Right lobe of liver (tissue), 6 donors: Measurements from ENCODE around the gene MX2. TPM values are rescaled to one million over a fixed set of nuclear protein-coding genes. Genes with fewer than 3 reads are reported as not detected.

Experiments used
- ATAC-seq, 4 donors: fragments of 200-7000 bp; cut with Tn5 transposase; one replicate each; pipeline ENCODE4 v1.9.1; 2020; ENCODE audit warnings: mild to moderate bottlenecking in 4 of 4, moderate library complexity in 4 of 4
- DNase-seq, 3 donors: peaks; one replicate each; pipeline ENCODE4 v3.0.0-alpha.2; 2020
- H3K27ac ChIP-seq, 3 donors: fragments of 200-600 bp; one replicate each; pipeline ENCODE4 v1.8.0; 2022
- H3K27me3 ChIP-seq, 2 donors: fragments of 200-600 bp; one replicate each; pipeline ENCODE4 v1.8.0; 2022
- H3K36me3 ChIP-seq, 4 donors: fragments of 200-600 bp; sonication (generic) in 1 of 4; one replicate each; pipeline versions ENCODE4 v1.5.1 to v1.8.0; 2017 to 2022; ENCODE audit warnings: control low read depth in 1 of 4
- H3K4me1 ChIP-seq, 4 donors: fragments of 200-600 bp; sonication (generic) in 1 of 4; one replicate each; pipeline versions ENCODE4 v1.5.1 to v1.8.0; 2017 to 2022; ENCODE audit warnings: control low read depth in 1 of 4
- H3K4me3 ChIP-seq, 3 donors: fragments of 200-600 bp; one replicate each; pipeline ENCODE4 v1.8.0; 2022
- H3K9me3 ChIP-seq, 4 donors: fragments of 200-600 bp; sonication (generic) in 1 of 4; one replicate each; pipeline versions ENCODE4 v1.5.1 to v1.8.0; 2017 to 2022; ENCODE audit warnings: control low read depth in 1 of 4
- CTCF ChIP-seq, 4 donors: fragments of 200-600 bp in 3 of 4; fragments of 450-650 bp in 1 of 4; IDR thresholded peaks; one replicate each; pipeline versions ENCODE4 v1.5.1 to v1.8.0; 2016 to 2022; ENCODE audit warnings: antibody characterized with exemption in 4 of 4, mild to moderate bottlenecking in 2 of 4
- POLR2A ChIP-seq: fragments of 450-650 bp; IDR thresholded peaks from one replicate; pipeline ENCODE4 v1.6.1; 2017; ENCODE audit warnings: antibody characterized with exemption, mild to moderate bottlenecking
- whole genome bisulfite sequencing: methylation state at CpG from one replicate; pipeline ENCODE4 v1.1.6; 2018; ENCODE audit warnings: low coverage, low lambda C conversion rate; ENCODE audit not compliant: insufficient coverage; ENCODE audit errors: missing lambda C conversion rate; 5-methylcytosine and 5-hydroxymethylcytosine counted together
- intact Hi-C, 2 donors: fragments of 100-400 bp; cut with DNase I; formaldehyde crosslinking; loops; one replicate each; pipeline versions ENCODE4 v1.11.2 to v1.14.1; 2022
- total RNA-seq, 6 experiments: library from RNA; depleted of rRNA in 2 of 6; stranded (reverse); fragments of >200 nt in 2 of 6; fragmentation: NEBNext Ultra II Directional in 3 of 6; extraction: Animal tissue kit (Norgen Biotek cat#: 25700) in 3 of 6; gene quantifications; one replicate each; pipeline versions ENCODE4 v1.1.0 to v1.2.4, GENCODE V29; 2016 to 2023
- donor health status: DM: no; HTN: yes; CAD: no.
- donor health status: DM: no; HTN: no; CAD: no.
- donor health status: DM: no; HTN: no; CAD: no.
- donor health status: DM: no; HTN: yes; CAD: no.
- donor health status: DM: no; HTN: yes; CAD: no.

The MX2 gene
- total RNA-seq, 6 experiments from 2014 or later, result 0.49 to 1.9 (median 1.5) TPM

GRCh38 chr21:41349619-41350390, 12.0 kb upstream of the MX2 start:
- WGBS, result 75% methylated on average over 6 of the region's 19 CpGs
- intact Hi-C loops, result no loop called here
- no peak overlapping the region for H3K27ac ChIP-seq
- H3K36me3 ChIP-seq, result no peaks in the 10 kb centered on the region
- DNase-seq (no peak), ATAC-seq (no peak)
- H3K27me3 ChIP-seq, result no peaks in the 10 kb centered on the region
- no peaks in the 10 kb centered on the region for H3K4me1 ChIP-seq
- no peaks in the 10 kb centered on the region for H3K9me3 ChIP-seq
- no peak overlapping the region for H3K4me3 ChIP-seq
- TF ChIP-seq CTCF (IDR thresholded peaks at IDR 0.05), result no peak
- no peak for TF ChIP-seq POLR2A

DNA sequence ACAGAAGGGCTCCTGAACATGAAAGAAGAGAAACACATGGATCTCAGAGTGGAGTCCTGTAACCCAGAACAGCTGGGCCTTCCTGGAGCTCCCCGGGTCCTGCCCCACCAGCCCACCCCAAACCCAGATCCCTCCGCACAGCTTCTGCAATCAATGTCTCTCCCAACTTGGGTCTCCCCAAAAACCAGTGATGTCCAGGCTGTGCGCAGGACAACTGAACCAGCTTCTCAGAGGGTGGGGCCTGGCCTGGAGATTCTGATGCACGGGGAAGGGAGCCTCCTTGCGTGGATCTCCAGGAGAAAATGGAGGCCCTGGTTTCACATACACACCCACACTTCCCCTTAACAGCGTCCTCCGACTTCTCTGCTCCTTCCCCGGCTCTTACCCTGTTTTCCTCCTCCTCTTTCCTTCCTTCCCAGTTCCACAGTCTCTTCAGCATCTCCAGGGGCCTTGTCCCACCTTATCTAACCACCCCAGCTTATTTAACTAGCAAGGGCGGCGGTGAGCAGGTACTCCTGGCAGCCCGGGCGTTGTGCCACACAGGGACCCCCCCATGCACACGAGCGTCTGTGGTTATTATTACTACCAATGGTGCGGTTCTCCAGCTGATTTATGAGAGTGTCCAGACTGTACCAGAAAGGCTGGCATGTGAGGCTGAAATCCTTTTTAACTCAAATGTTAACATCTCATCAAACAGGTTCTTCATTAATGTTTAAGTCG, 11.2 kb upstream of the MX2 start:
- no peak for DNase-seq
- H3K9me3 ChIP-seq, result no peaks in the 10 kb centered on the region
- TF ChIP-seq CTCF (IDR thresholded peaks at IDR 0.05) (no peak), POLR2A (no peak)

GRCh38 chr21:41357546-41357945, 4.3 kb upstream of the MX2 start:
- Histone ChIP-seq H3K36me3 (no peaks in the 10 kb centered on the region), H3K9me3 (no peaks in the 10 kb centered on the region), H3K4me1 (no peaks in the 10 kb centered on the region), H3K4me3 (no peak overlapping the region), H3K27ac (no peak overlapping the region), H3K27me3 (no peaks in the 10 kb centered on the region)
- TF ChIP-seq POLR2A (no peak), CTCF (IDR thresholded peaks at IDR 0.05) (no peak)
- WGBS, result 69% methylated on average over 5 of the region's 8 CpGs
- ATAC-seq (no peak), DNase-seq (no peak)
- intact Hi-C loops, result no loop called here

More for the DNA sequence above, 11.2 kb upstream of the MX2 start:
- H3K27me3 ChIP-seq, result no peaks in the 10 kb centered on the region
- intact Hi-C loops, result no loop called here
- no peak for ATAC-seq
- no peak overlapping the region for H3K27ac ChIP-seq
- H3K36me3 ChIP-seq, result no peaks in the 10 kb centered on the region
- H3K4me1 ChIP-seq, result no peaks in the 10 kb centered on the region
- H3K4me3 ChIP-seq, result no peak overlapping the region
- 72% methylated on average over 13 of the region's 16 CpGs for WGBS

GRCh38 chr21:41358193-41359166, 3.3 kb upstream of the MX2 start:
- Histone ChIP-seq H3K4me1 (no peaks in the 10 kb centered on the region), H3K4me3 (no peak overlapping the region), H3K9me3 (no peaks in the 10 kb centered on the region), H3K36me3 (no peaks in the 10 kb centered on the region), H3K27ac (no peak overlapping the region), H3K27me3 (no peaks in the 10 kb centered on the region)
- no peak for ATAC-seq
- DNase-seq, result peak in 1 of 3 donors; percentile 31
- WGBS, result 72% methylated on average over 3 of the region's 9 CpGs
- TF ChIP-seq POLR2A (no peak), CTCF (IDR thresholded peaks at IDR 0.05) (no peak)
- intact Hi-C loops, result no loop called here
